T-cell (primary cell): ENCODE results near the gene SIGLEC15. TPM values are rescaled to one million over a fixed set of nuclear protein-coding genes. Genes with fewer than 3 reads are reported as not detected.

Experiments
- ATAC-seq, 4 experiments: fragments of 200-7000 bp in 3 of 4; fragments of 150-1000 bp in 1 of 4; cut with Tn5 transposase; replicated peaks in 1 of 4; 1 replicate in 3 of 4; 2 replicates in 1 of 4; pipeline ENCODE4 v1.10.0; 2021; ENCODE audit warnings: moderate library complexity in 3 of 4, mild to moderate bottlenecking in 2 of 4, moderate number of reproducible peaks in 1 of 4
- CTCF ChIA-PET, 2 donors: fragments of 300-600 bp; sonication (Branson Sonifier 250); formaldehyde crosslinking; loops; one replicate each; lab custom pipeline; 2022; ENCODE audit warnings: antibody characterized with exemption in 2 of 2; lab: Charles Lee
- POLR2A ChIA-PET, 2 donors: fragments of 300-600 bp; sonication (Branson Sonifier 250); formaldehyde crosslinking; loops; one replicate each; lab custom pipeline; 2022; ENCODE audit warnings: antibody characterized with exemption in 2 of 2; lab: Charles Lee
- DNase-seq, 35 experiments: peaks; one replicate each; pipeline versions ENCODE4 v3.0.0 to v3.0.0-alpha.2; 2013 to 2023
- H3K27ac ChIP-seq: one replicate; pipeline ENCODE4 v1.5.1; 2013; ENCODE audit warnings: low read length
- H3K27me3 ChIP-seq, 2 experiments: replicated peaks in 1 of 2; 1 replicate in 1 of 2; 2 replicates in 1 of 2; pipeline versions ENCODE4 v1.6.1 to v1.7.0; 2013; ENCODE audit warnings: low read length in 1 of 2, mixed read lengths in 1 of 2; ENCODE audit not compliant: control insufficient read depth in 2 of 2, insufficient read depth in 2 of 2; ENCODE audit errors: extremely low read depth in 1 of 2
- H3K36me3 ChIP-seq, 2 donors: 1 replicate in 1 of 2; 2 replicates in 1 of 2; pipeline versions ENCODE4 v1.6.1 to v1.7.0; 2013; ENCODE audit warnings: low read length in 1 of 2; ENCODE audit not compliant: control insufficient read depth in 2 of 2, insufficient read depth in 1 of 2; ENCODE audit errors: extremely low read depth in 1 of 2
- H3K4me1 ChIP-seq, 2 experiments: 1 replicate in 1 of 2; 2 replicates in 1 of 2; pipeline versions ENCODE4 v1.6.1 to v1.7.0; 2013; ENCODE audit warnings: low read length in 2 of 2, mixed read lengths in 1 of 2; ENCODE audit not compliant: insufficient read depth in 2 of 2, control insufficient read depth in 1 of 2; ENCODE audit errors: extremely low read depth in 1 of 2
- H3K4me3 ChIP-seq, 2 donors: 1 replicate in 1 of 2; 2 replicates in 1 of 2; pipeline versions ENCODE4 v1.5.1 to v1.7.0; 2013; ENCODE audit warnings: mild to moderate bottlenecking in 2 of 2, low read length in 1 of 2, moderate library complexity in 1 of 2; ENCODE audit not compliant: control insufficient read depth in 1 of 2; ENCODE audit errors: extremely low read depth in 1 of 2
- H3K9me3 ChIP-seq: 2 replicates; pipeline ENCODE4 v1.7.0; 2013
- H3K27ac Mint-ChIP-seq, 2 donors: one replicate each; pipeline ENCODE4 v1.8.0; 2020 to 2021; ENCODE audit warnings: mild to moderate bottlenecking in 2 of 2, mixed read lengths in 2 of 2
- H3K27me3 Mint-ChIP-seq, 2 donors: one replicate each; pipeline ENCODE4 v1.8.0; 2021 to 2022; ENCODE audit warnings: mixed read lengths in 2 of 2
- H3K36me3 Mint-ChIP-seq: one replicate; pipeline ENCODE4 v1.8.0; 2021; ENCODE audit warnings: mixed read lengths
- H3K4me1 Mint-ChIP-seq, 3 donors: one replicate each; pipeline ENCODE4 v1.8.0; 2020 to 2022; ENCODE audit warnings: mixed read lengths in 3 of 3, mild to moderate bottlenecking in 1 of 3
- H3K4me3 Mint-ChIP-seq, 3 donors: one replicate each; pipeline ENCODE4 v1.8.0; 2020 to 2022; ENCODE audit warnings: mild to moderate bottlenecking in 3 of 3, mixed read lengths in 3 of 3, moderate library complexity in 3 of 3
- H3K9me3 Mint-ChIP-seq, 3 donors: one replicate each; pipeline ENCODE4 v1.8.0; 2020 to 2022; ENCODE audit warnings: mixed read lengths in 3 of 3
- WGBS: methylation state at CpG from one replicate; pipeline ENCODE4 v1.1.5; 2013; ENCODE audit warnings: missing lambda C conversion rate; ENCODE audit not compliant: insufficient coverage; 5-methylcytosine and 5-hydroxymethylcytosine counted together
- total RNA-seq, 35 experiments: library from RNA in 6 of 35; stranded (reverse) in 6 of 35; fragments of 120-200 nt in 1 of 35; gene quantifications; one replicate each; pipeline versions ENCODE4 v1.2.1 to v1.2.4 and lab custom pipeline; 2013 to 2026

The SIGLEC15 gene, protein sequence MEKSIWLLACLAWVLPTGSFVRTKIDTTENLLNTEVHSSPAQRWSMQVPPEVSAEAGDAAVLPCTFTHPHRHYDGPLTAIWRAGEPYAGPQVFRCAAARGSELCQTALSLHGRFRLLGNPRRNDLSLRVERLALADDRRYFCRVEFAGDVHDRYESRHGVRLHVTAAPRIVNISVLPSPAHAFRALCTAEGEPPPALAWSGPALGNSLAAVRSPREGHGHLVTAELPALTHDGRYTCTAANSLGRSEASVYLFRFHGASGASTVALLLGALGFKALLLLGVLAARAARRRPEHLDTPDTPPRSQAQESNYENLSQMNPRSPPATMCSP
- total RNA-seq (under 1 TPM in 1 of 5 donors, not detected in 4; 0.33 TPM), total RNA-seq (lab: John Stamatoyannopoulos, UW) (0 to 1.5 (median 0) reads per million in 29 experiments)
- total RNA-seq (2013), result not detected

DNA sequence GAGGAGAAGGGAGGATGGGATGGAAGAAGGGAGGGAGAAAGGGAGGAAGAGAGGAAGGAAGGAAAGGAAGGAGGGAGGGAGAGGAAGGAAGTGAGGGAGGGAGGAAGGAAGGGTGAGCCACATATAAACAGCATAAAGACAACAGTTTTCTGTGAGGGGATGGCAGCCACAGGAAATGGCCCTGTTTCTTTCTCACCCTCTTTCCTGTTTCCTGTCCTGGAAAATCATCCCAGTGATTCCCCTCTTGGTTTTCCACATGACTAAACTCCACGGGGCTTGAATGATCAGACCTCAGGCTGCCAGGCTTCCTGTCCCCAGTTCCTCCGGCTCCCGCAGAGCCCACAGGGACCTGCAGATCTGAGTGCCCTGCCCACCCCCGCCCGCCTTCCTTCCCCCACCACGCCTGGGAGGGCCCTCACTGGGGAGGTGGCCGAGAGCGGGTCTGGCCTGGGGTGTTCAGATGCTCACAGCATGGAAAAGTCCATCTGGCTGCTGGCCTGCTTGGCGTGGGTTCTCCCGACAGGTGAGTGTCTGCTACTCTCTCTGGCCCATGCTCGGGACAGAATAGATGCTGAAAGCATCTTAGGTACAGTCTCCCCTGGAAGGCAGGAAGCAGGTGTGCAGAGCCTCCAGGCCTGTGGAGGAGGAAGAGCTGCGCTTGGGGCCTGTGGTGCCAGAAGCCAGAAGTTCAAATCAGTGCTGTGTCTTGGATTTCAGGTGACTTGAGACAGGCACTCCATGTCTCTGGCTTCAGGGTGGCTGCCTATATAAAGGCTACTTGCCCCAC lies at the start of gene SIGLEC15:
SIGLEC15 (plus strand) TSS at position 418 of the 787 bp plus-strand sequence; CDS start at position 472, 54 bp downstream.
- Histone ChIP-seq H3K36me3 (no peaks in the 10 kb centered on the region), H3K9me3 (no peaks in the 10 kb centered on the region), H3K27ac (no peak within 1 kb of the TSS), H3K27me3 (no peaks in the 10 kb centered on the region), H3K4me3 (no peak within 1 kb of the TSS), H3K4me1 (peaks cover 4 to 22% of the 10 kb centered on the region in 2 experiments)
- Mint-ChIP-seq H3K27ac (peak within 1 kb of the TSS in 1 of 2 donors; percentile 73), H3K27me3 (peaks cover 15 to 16% of the 10 kb centered on the region in 2 donors), H3K4me1 (peaks cover 28 to 31% (median 29%) of the 10 kb centered on the region in 3 donors), H3K9me3 (peaks cover 0 to 4% (median 4%) of the 10 kb centered on the region in 3 donors), H3K4me3 (peak within 1 kb of the TSS in 1 of 3 donors; percentile 11), H3K36me3 (no peaks in the 10 kb centered on the region)
- 30% methylated on average over 5 of the region's 12 CpGs for WGBS
- POLR2A ChIA-PET, result no interaction called here
- ATAC-seq (peak; percentile 29 to 38 (median 31)), DNase-seq (no peak)
- CTCF ChIA-PET, result no interaction called here

DNA sequence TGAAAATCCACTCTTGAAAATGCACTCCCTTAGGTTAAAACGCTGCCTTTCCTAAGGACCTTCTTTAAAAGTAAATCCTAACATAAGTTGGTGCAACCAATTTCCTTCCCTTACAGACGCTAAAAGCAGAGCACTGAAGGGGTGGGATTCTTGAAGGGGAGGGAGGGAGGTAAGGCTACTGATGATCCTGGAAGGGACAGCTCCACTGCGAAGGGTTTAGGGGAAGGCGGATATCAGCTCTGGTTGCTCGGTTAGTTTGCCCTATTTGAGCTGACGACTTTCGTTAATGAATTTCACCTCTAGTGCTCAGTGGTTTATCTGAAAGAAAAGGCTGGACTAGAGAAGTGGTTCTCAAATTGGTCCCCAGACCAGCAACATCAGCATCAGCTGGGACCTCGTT lies 49.7 kb upstream of the SIGLEC15 start:
- POLR2A ChIA-PET, result no interaction called here
- Histone ChIP-seq H3K27ac (no peak overlapping the region), H3K9me3 (no peaks in the 10 kb centered on the region), H3K4me1 (peaks cover 11 to 28% of the 10 kb centered on the region in 2 experiments), H3K4me3 (peak overlapping the region; percentile 67 to 85), H3K36me3 (no peaks in the 10 kb centered on the region), H3K27me3 (peaks cover 0 to 10% of the 10 kb centered on the region in 2 experiments)
- Mint-ChIP-seq H3K9me3 (no peaks in the 10 kb centered on the region), H3K4me1 (peaks cover 18 to 39% (median 33%) of the 10 kb centered on the region in 3 donors), H3K27me3 (peaks cover 3 to 17% of the 10 kb centered on the region in 2 donors), H3K4me3 (peak overlapping the region; percentile 81 to 82 (median 81)), H3K36me3 (no peaks in the 10 kb centered on the region), H3K27ac (peak overlapping the region in 1 of 2 donors; percentile 79)
- WGBS, result 93% methylated on average over 4 of the region's 8 CpGs
- DNase-seq (no peak), ATAC-seq (no peak)
- CTCF ChIA-PET, result no interaction called here

DNA sequence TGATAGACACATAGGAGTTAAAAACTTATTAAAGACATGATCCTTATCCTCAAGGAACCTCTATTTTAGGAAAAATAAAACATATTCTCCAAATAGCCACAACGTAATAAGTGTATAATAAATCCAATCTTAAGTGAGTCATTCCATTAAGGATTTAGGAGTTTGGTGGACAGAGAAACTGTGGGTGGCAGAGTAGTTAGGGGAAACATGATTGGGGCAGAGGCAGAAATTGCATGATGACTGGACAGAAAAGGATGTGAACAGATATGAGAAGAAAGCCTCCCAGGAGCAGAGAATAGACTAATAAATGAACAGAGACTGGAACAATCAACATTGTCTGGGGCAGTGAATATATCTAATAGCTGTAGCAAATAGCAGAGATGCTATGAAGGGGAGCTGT lies 48.1 kb upstream of the SIGLEC15 start:
- no peak for ATAC-seq
- Mint-ChIP-seq H3K4me3 (no peak overlapping the region), H3K36me3 (no peaks in the 10 kb centered on the region), H3K27me3 (peaks cover 3 to 19% of the 10 kb centered on the region in 2 donors), H3K9me3 (no peaks in the 10 kb centered on the region), H3K27ac (no peak overlapping the region), H3K4me1 (peaks cover 18 to 30% (median 29%) of the 10 kb centered on the region in 3 donors)
- Histone ChIP-seq H3K9me3 (no peaks in the 10 kb centered on the region), H3K36me3 (no peaks in the 10 kb centered on the region), H3K27me3 (peaks cover 0 to 8% of the 10 kb centered on the region in 2 experiments), H3K27ac (no peak overlapping the region), H3K4me3 (no peak overlapping the region), H3K4me1 (peaks cover 11 to 28% of the 10 kb centered on the region in 2 experiments)
- DNase-seq, result no peak
- no CpG with 5 or more reads among the region's 1 CpG for WGBS
- ChIA-PET CTCF (interaction anchor here (0.6 to 1.1 kb wide), 2 partner anchors 9 to 26 kb away, joined by 3 read pairs; no protein-coding TSS in a partner anchor), POLR2A (no interaction called here)

GRCh38 chr18:45780568-45780967 lies 44.9 kb upstream of the SIGLEC15 start:
- Mint-ChIP-seq H3K36me3 (no peaks in the 10 kb centered on the region), H3K4me1 (peaks cover 0 to 15% (median 9%) of the 10 kb centered on the region in 3 donors), H3K9me3 (no peaks in the 10 kb centered on the region), H3K4me3 (no peak overlapping the region), H3K27me3 (peaks cover 8 to 13% of the 10 kb centered on the region in 2 donors), H3K27ac (no peak overlapping the region)
- no peak for ATAC-seq
- H3K4me1 ChIP-seq, result peaks cover 6 to 14% of the 10 kb centered on the region in 2 experiments
- WGBS, result 37% methylated on average over 2 of the region's 2 CpGs
- H3K36me3 ChIP-seq, result no peaks in the 10 kb centered on the region
- no peak overlapping the region for H3K4me3 ChIP-seq
- no peak overlapping the region for H3K27ac ChIP-seq
- DNase-seq, result no peak
- ChIA-PET POLR2A (no interaction called here), CTCF (no interaction called here)
- H3K9me3 ChIP-seq, result no peaks in the 10 kb centered on the region
- peaks cover 0 to 3% of the 10 kb centered on the region in 2 experiments for H3K27me3 ChIP-seq

GRCh38 chr18:45782662-45783061 lies 42.8 kb upstream of the SIGLEC15 start:
- H3K9me3 Mint-ChIP-seq, result no peaks in the 10 kb centered on the region
- H3K4me1 ChIP-seq, result peaks cover 7 to 11% of the 10 kb centered on the region in 2 experiments
- H3K4me3 Mint-ChIP-seq, result no peak overlapping the region
- peaks cover 8 to 9% of the 10 kb centered on the region in 2 donors for H3K27me3 Mint-ChIP-seq
- H3K4me1 Mint-ChIP-seq, result peaks cover 0 to 5% (median 5%) of the 10 kb centered on the region in 3 donors
- no peak for ATAC-seq
- no peaks in the 10 kb centered on the region for H3K36me3 Mint-ChIP-seq
- H3K27ac Mint-ChIP-seq, result no peak overlapping the region
- no peak for DNase-seq
- WGBS, result no CpG with 5 or more reads among the region's 1 CpG
- no peaks in the 10 kb centered on the region for H3K36me3 ChIP-seq
- H3K27ac ChIP-seq, result no peak overlapping the region
- no peak overlapping the region for H3K4me3 ChIP-seq
- H3K9me3 ChIP-seq, result no peaks in the 10 kb centered on the region
- ChIA-PET POLR2A (no interaction called here), CTCF (no interaction called here)
- peaks cover 0 to 3% of the 10 kb centered on the region in 2 experiments for H3K27me3 ChIP-seq
